Left lobe of liver (tissue), 2 donors: Measurements from ENCODE around the gene MARK3. TPM values are rescaled to one million over a fixed set of nuclear protein-coding genes. Genes with fewer than 3 reads are reported as not detected.

Source experiments
- ATAC-seq: fragments of 200-7000 bp; cut with Tn5 transposase; one replicate; pipeline ENCODE4 v1.9.1; 2020; ENCODE audit warnings: mild to moderate bottlenecking, moderate library complexity
- DNase-seq: peaks from one replicate; pipeline ENCODE4 v3.0.0-alpha.2; 2020; ENCODE audit warnings: low spot score
- total RNA-seq: library from RNA; stranded (reverse); gene quantifications from one replicate; pipeline ENCODE4 v1.2.1, GENCODE V29; 2021
- donor health status: DM: no; HTN: no; CAD: no; lungs with moderate emphysema.
- donor health status: DM: no; HTN: yes; CAD: no.

MARK3 gene
- total RNA-seq, 1 donor from 2014 or later, result 26.5 TPM

DNA sequence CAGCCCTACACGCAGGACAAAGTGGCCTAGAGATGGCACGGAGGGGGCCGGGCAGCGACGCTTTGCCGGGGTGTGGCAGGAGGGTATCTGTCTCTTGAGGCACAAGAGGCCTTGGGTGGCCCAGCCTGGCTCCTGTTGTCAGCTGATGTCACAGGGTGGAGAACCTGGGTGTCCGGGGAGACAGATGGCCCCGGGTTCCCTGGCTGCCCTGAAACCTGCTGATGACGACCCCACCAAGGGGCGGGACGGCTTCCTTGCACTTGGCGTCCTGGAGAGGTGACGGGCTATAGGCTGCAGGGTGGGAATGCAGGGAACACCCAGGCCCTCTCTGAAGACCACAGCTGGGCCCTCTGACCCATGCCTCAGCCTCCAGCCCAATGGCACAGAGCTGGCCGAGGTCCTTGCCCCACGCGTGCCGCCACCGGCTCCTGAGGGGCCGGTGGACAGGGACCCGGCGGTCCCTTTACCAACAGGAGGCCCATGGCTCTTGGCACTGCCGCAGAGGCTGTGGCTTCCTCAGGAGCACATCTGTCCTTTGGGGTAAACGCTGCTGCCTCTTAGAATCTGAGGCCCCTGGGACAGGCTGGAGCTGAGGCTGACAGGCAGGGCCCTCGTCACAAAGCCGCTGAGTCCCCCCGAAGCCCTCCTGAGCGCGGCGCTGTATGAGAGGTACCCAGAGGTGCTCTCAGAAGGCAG lies 160.2 kb downstream of the MARK3 start:
- DNase-seq, result no peak
- no peak for ATAC-seq

DNA sequence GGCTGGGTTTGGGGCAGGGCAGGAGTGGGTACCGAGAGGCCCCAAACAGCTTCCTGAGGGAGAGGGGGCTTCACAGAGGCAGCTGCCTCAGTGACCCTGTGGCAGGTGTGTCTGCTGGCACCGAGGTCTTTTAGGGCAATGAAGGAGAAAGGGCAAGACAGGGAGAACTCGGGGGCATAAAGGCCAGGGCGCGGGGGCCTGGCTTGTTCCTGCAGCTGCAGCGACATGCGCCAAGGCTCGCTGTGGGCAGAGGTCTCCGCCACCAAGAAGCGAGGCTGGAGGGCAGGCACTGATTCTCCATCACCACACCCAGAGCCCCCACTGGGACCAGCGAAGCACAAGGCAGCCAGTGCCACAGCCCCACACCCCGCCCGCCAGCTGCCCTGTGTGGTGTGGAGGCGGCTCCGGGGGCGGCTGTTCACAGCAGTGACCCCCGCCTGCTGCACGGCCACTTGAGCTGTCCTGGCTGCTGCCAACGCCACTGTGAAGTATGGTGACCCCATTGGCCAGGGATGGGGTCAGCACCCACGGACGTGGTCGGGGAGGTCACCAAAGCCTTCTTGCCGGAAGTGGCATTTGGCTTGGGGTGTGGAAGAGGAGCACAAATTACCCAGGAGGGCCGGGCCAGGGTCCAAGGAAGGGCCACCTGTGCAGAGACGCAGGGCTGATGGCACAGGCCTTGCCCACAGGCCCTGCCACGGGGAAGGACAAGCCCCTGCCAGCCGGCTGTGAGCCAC lies 160.9 kb downstream of the MARK3 start:
- no peak for ATAC-seq
- no peak for DNase-seq

DNA sequence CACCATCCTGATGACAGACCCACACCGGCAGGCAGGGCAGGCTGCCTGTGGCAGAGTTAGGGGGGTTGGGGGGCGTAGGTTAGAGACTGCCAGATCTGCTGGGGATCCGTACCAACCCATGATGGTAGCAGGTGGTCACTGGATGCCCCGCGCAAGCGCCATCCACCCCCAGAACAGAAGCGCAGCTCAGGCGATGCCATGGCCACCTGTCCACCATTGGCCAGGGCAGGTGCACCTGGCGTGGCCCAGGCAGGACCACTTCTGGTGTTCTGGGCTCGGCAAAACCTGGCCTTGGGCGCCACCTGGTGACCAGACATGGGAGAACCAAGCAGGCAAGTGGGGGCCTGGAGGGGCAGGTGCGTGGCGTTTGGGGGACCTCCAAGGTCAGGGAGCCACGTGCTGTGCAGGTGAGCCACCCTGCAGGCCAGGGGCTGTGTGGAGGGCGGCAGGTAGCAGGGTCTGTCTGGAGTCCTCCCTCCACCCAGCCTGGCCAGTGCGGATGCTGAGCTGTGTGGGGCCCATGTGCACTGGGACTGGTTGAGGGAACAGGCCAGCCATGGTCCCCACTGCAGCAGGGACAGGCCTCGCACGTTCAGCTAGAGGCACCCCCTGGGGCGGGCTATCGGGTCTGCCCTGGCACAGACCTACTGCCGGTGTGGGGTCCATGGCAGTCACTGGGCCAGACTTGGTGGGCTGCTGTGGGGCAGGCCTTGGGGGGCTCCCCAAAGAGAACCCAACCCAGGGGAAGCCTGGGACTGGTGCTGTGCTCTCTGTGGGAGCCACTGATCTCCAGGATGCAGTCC lies 161.6 kb downstream of the MARK3 start:
- ATAC-seq (peak; percentile 73), DNase-seq (peak; percentile 75)

DNA sequence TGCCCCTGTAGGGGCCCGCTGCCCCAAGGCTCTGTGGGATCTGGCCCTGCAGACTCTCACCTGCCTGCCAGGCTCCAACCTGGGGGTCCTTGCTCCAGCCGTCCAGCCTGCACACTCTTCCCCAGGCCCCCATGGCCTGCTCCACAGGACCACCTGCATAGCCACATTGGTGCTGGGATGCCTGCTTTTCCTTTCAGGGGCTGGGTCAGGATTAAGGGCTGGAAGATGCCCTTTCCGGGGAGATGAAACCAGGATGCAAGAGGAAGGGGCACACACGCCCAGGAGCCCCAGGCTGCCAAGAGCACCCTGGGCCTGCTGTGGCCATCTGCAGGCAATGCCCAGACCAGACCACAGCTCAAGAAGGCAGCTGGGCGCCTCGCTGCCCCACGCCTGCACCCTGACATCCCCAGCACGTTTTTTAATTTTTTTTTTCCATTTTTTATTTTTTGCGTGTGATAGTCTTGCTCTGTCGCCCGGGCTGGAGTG lies 162.3 kb downstream of the MARK3 start:
- DNase-seq, result no peak
- ATAC-seq, result no peak

DNA sequence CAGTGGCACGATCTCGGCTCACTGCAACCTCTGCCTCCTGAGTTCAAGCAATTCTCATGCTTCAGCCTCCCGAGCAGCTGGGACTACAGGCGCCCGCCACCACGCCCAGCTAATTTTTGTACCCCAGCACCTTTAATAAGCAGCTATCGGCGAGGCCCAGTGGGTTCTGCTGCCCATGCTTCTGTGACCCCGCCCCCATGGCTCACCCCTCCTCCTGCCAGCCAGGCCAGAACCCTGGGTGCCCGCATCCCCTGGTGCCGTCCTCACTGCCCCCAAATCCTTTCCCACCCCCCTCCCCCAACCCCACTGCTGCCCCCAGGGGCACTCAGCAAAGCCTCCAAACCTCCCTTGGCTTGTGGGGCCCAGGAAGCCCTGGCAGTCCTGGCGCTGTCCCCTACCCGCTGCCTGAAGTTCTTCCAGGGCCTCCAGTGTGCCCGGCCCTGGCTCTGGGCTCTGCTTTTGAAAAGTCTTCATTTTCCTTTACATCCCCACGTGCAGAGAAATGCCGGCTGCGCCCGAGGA lies 162.8 kb downstream of the MARK3 start:
- DNase-seq (no peak), ATAC-seq (no peak)

DNA sequence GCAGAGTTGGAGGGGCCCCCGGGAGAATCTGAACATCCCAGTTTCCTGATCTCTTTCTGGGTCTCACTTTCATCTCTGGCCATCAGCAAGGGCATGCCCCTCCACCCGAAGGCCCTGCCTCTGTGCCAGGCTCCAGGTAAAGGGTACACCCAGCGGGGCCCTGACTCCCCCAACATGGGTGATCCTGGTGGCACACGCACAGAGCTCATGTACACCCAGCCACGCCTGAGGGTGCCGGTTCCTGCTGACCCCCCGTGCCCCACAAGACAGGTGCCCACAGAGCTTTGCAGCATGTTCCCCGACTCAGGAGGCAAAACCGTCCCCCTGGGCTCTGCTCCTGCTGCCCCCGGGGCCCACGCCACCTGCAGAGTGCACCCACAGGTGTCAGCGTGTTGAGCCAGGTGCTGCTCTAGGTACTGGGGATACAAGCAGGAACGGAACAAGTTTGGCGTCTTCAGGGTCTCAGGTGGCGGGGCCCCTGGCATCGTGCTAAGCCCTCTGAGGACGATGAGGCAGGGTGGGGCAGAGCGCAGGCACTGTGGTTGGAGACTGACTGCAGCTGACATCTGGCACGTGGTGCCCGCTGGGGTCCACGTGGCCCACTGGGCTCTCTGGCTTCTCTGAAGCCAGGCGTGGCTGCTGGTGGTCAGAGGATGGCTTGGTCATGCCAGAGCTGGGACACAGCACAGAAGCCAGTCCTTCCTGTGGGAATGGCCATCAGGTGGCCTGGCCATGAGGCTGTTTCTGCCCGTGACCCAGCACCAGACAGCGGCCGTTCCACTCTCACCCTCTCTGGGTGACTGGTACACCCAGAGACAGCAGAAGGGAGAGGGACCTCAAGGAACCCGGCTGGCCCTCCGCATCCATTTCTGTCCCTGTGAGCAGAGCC lies 163.5 kb downstream of the MARK3 start:
- ATAC-seq (no peak), DNase-seq (no peak)

DNA sequence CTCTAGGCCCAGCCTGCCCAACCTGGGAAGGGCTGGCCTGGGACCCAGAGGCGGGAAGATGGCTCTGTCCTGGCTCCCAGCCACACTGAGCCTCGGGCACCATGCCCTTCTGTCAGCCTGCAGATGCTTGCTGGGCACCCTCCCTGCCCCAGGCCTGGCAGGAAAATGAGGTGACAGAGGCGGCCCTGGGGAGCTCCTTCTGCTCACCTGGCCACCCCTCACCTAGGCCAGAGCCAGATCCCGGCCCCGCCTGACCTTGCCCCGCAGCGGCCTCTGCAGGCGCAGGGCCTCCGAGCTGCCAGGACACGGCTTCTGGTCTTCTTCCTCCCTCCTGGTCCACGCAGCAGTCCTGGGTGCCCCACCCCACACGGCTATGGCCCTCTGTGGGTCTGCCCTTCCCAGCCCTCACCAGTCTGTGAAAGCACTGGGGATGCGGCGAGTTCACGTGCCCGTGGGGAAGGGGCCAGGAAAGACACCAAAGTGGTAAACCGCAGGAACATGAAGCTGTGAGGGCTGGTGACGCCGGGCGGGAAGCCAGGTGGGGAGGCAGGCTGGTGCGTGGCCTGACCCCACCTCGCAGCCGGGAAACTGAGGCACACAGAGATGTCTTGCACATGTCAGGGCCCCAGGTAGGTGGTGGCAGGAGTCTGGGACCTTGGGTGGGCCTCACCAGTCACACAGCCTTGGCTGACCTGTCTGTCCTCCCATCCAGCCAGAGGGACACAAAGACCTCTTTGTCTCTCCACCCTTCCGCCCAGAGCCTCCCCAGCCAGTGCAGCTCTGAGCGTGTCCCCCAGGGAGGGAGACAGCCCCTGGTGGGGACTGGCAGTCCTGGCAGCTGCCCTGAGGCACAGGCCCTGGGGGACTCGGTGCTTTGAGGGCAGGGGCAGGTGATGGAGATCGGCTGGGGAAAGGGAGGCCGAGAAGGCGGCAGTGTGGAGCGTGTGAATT lies 164.4 kb downstream of the MARK3 start:
- ATAC-seq, result peak; percentile 38
- DNase-seq, result no peak

DNA sequence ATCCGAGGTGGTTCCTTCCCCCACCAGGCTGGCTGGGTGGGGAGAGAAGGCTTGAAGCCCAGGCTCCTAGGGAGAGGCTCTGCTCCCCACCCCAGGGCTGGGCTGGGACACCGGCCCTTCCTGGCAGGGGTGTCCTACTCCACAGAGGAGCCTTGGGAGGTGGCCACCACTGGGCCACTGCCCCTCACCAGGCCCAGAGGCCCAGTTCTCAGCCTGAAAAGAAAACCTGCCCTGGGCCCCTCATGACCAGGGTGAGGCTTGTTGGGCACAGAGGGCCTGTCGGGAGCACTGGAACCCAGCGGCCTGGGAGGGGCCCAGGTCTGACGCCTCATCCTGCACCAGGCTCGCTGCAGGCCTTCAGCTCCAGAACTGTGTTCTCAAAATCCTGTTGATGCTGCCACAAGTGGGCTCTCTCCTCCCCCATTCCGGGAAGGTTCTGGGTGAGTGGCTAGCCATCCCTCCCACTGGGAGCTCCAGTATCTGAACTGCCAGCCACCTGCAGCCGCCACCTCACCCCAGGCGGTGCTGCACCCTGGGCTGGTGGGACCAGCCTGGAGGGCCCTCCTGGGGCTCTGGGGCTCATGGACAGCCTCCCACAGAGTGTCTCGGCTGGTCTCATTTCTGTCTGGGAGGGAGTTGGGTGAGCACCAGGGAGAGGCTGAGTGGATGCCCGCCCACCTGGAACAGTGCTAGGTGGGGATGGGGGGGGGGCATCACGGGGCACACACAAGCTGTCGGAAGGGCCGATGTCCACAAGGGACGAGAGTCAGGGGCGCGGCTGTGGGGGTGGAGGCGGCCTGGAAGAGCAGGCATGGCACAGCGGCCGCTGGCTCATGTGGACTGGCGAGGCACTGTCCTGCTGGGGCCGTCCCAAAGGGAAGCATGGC lies 165.5 kb downstream of the MARK3 start:
- DNase-seq (no peak), ATAC-seq (no peak)

DNA sequence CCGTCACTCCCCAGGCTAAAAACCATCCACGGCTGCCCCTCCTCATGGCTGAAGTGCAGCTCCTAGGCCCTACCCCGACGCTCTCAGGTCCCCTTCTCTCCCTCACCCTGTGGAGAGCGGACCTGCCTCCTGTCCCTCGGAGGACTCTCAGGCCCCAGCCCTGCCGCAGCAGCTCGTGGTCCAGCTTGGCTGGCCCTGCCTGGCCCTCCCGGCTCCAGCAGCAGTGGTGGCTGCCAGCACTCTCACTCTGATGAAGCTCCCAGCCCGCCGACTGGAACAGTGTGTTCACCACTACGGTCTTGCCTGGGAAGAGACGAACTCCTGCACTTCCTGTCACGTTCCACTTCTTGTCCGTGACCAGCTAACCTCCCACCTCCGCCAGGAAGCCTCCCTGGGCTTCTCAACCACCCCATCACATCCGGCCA lies 166.1 kb downstream of the MARK3 start:
- DNase-seq (no peak), ATAC-seq (peak; percentile 34)

DNA sequence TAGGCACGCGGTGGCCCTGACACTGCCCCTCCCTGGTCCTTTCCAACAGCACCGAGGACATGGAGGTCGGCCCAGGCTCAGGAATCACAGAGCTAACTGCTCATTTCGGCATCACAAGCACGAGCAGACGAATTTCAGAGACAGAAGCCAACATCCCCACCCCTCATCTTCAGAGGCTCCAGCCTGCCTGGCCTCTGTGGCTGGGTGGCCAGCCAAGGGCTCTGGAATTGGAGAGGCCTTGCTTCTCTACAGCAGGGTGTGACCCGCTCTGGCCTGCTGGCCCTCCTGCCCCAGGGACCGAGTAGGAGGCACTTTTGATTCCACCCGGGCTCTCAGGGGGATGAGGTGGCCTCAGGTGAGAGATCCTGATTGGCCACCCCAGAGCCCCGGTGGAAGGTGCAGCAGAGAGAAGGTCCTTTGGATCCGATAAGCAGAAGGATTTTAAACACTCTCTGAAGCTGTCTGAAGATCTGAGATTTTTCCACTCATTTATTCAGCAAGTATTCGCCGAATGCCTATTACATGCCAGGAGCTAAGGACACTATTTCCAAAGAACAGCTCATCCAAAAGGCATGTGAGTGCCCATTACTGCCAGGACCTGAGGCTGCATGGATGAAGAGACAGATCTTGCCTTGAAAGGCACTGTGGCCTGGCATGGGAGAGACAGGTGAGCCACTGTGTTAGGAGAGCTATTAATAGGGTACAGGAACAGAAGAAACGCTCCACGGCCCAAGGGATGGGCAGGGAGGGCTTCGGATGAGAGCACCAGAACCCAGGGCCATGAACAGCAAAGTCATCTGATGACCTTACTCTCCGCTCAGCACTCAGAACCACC lies 167.0 kb downstream of the MARK3 start:
- ATAC-seq, result no peak
- no peak for DNase-seq

DNA sequence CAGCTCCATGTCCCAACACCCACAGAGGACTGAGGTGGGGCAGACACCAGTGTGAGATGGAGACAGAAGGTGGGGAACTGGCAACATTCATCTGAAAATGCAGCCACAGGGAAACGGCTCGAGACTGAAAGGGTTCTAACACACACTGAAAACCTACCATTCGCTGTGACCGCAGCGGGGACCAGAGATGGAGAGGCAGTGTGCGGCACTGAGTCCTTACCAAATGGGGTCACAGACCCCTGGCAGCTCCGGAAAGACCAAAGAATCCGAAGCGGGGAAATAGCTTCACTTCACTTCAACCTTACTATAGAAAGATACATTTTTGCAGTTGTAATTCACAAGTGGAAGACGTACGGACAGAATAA lies 167.6 kb downstream of the MARK3 start:
- DNase-seq, result no peak
- no peak for ATAC-seq

Other genes with a start within 250 kb of the MARK3 start
- 192 TPM for gene EIF5, start 51.2 kb upstream of the MARK3 start, total RNA-seq
- 10.2 TPM for gene CKB, start 137.4 kb downstream of the MARK3 start, total RNA-seq
- gene TRMT61A, start 143.8 kb downstream of the MARK3 start, total RNA-seq, result 6.0 TPM
- gene BAG5, start 177.2 kb downstream of the MARK3 start, total RNA-seq, result 7.5 TPM
- gene COA8, start 177.5 kb downstream of the MARK3 start, total RNA-seq, result 17.1 TPM
- 56.6 TPM for gene KLC1, start 243.8 kb downstream of the MARK3 start, total RNA-seq